Measurements from ENCODE around the gene KIF14. TPM values are rescaled to one million over a fixed set of nuclear protein-coding genes. Genes with fewer than 3 reads are reported as not detected.

Gene KIF14, protein sequence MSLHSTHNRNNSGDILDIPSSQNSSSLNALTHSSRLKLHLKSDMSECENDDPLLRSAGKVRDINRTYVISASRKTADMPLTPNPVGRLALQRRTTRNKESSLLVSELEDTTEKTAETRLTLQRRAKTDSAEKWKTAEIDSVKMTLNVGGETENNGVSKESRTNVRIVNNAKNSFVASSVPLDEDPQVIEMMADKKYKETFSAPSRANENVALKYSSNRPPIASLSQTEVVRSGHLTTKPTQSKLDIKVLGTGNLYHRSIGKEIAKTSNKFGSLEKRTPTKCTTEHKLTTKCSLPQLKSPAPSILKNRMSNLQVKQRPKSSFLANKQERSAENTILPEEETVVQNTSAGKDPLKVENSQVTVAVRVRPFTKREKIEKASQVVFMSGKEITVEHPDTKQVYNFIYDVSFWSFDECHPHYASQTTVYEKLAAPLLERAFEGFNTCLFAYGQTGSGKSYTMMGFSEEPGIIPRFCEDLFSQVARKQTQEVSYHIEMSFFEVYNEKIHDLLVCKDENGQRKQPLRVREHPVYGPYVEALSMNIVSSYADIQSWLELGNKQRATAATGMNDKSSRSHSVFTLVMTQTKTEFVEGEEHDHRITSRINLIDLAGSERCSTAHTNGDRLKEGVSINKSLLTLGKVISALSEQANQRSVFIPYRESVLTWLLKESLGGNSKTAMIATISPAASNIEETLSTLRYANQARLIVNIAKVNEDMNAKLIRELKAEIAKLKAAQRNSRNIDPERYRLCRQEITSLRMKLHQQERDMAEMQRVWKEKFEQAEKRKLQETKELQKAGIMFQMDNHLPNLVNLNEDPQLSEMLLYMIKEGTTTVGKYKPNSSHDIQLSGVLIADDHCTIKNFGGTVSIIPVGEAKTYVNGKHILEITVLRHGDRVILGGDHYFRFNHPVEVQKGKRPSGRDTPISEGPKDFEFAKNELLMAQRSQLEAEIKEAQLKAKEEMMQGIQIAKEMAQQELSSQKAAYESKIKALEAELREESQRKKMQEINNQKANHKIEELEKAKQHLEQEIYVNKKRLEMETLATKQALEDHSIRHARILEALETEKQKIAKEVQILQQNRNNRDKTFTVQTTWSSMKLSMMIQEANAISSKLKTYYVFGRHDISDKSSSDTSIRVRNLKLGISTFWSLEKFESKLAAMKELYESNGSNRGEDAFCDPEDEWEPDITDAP (N-terminal part only)
- total RNA-seq, result under 1 TPM in 5 of 6 donors, not detected in 1; 0.04 to 0.22 (median 0.15) TPM
- under 1 TPM in 1 of 2 donors, not detected in 1; 0.04 TPM for polyA plus RNA-seq

DNA sequence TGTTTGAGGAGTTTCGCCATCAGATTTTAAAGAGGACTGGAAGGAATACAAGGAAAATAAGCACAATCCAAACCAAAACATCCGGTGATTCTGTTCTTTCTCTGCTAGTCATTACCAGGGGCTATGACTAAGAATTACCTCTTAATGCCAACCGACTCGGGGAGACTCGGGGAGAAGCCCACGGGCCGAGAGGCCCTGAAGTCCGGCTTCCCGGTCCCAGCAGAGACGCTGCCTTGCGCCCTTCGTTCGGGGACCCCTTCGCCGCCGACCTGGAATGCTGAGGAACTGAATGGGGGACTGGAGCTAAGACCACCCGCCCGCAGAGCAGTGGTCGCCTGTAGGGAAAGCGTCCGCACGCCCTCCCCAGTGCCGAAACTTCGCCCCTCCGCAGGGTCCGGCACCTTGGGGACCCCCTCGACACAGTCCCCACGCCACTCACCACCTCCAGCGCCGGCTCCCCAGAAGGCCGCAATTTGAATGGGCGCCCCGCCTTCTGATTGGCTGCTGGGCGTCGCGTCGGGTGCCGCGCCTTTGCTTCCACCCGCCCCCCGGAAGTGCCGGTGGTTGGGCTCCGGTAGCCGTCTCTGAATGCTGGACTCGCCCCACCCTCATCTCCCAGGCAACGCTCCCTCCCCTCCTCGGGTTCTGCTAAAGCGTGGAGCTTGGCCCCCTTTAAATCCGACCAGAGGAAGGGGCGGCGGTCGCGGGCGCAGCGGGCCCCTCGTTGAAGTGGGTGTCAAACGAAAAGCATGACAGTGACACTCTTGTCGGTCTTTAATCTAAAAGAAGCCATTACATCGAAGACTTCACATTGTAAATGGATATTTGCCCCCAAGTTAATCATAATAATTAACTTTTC lies at the start of gene KIF14:
TSS of gene KIF14 (minus strand) at position 479 of the 859 bp plus-strand sequence. CDS start 2,028 bp downstream, outside the sequence.
- Histone ChIP-seq H3K36me3 (no peaks in the 10 kb centered on the region), H3K27ac (peak within 1 kb of the TSS in 3 of 4 donors; percentile 10 to 46 (median 17)), H3K4me1 (peaks cover 0 to 16% (median 0%) of the 10 kb centered on the region in 3 donors), H3K9me3 (no peaks in the 10 kb centered on the region), H3K27me3 (no peaks in the 10 kb centered on the region), H3K4me3 (peak within 1 kb of the TSS; percentile 36 to 79 (median 53))
- 0 to 1% methylated on average over 53 to 59 of the region's 59 CpGs for WGBS, 2 donors
- TF ChIP-seq, protein P1, sequence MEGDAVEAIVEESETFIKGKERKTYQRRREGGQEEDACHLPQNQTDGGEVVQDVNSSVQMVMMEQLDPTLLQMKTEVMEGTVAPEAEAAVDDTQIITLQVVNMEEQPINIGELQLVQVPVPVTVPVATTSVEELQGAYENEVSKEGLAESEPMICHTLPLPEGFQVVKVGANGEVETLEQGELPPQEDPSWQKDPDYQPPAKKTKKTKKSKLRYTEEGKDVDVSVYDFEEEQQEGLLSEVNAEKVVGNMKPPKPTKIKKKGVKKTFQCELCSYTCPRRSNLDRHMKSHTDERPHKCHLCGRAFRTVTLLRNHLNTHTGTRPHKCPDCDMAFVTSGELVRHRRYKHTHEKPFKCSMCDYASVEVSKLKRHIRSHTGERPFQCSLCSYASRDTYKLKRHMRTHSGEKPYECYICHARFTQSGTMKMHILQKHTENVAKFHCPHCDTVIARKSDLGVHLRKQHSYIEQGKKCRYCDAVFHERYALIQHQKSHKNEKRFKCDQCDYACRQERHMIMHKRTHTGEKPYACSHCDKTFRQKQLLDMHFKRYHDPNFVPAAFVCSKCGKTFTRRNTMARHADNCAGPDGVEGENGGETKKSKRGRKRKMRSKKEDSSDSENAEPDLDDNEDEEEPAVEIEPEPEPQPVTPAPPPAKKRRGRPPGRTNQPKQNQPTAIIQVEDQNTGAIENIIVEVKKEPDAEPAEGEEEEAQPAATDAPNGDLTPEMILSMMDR (IDR thresholded peaks at IDR 0.05), result no peak
- ATAC-seq, result peak; percentile 98 to 100 (median 100)
- FAIRE-seq, result no peak
- peak; percentile 88 to 94 (median 90) for DNase-seq
- intact Hi-C loops (cut with DNase I), result loop anchor here in 2 of 3 donors (10.0 kb wide), 1 partner anchor 184 kb away; no protein-coding TSS in a partner anchor

- TF ChIP-seq, protein P1 (IDR thresholded peaks at IDR 0.05), result no peak
- H3K36me3 ChIP-seq, result no peaks in the 10 kb centered on the region
- peak; percentile 87 to 94 (median 90) for ATAC-seq
- WGBS, 2 donors, result 0 to 1% methylated on average over 68 to 91 of the region's 91 CpGs
- H3K9me3 ChIP-seq, result no peaks in the 10 kb centered on the region
- H3K4me3 ChIP-seq, result peak within 1 kb of the TSS; percentile 69 to 95 (median 78)
- H3K4me1 ChIP-seq, result peaks cover 3 to 16% (median 11%) of the 10 kb centered on the region in 3 donors
- DNase-seq, result peak; percentile 95 to 97 (median 96)
- FAIRE-seq, result no peak
- no peaks in the 10 kb centered on the region for H3K27me3 ChIP-seq
- intact Hi-C loops (cut with DNase I), result no loop called here
- peak within 1 kb of the TSS; percentile 99 to 100 (median 100) for H3K27ac ChIP-seq
These were observed 49.0 kb upstream of the KIF14 start, which contains the start of gene DDX59 for GRCh38 chr1:200669314-200670241. DDX59 (minus strand) TSS chr1:200669907; CDS start chr1:200666740, 3,167 bp downstream.

DNA sequence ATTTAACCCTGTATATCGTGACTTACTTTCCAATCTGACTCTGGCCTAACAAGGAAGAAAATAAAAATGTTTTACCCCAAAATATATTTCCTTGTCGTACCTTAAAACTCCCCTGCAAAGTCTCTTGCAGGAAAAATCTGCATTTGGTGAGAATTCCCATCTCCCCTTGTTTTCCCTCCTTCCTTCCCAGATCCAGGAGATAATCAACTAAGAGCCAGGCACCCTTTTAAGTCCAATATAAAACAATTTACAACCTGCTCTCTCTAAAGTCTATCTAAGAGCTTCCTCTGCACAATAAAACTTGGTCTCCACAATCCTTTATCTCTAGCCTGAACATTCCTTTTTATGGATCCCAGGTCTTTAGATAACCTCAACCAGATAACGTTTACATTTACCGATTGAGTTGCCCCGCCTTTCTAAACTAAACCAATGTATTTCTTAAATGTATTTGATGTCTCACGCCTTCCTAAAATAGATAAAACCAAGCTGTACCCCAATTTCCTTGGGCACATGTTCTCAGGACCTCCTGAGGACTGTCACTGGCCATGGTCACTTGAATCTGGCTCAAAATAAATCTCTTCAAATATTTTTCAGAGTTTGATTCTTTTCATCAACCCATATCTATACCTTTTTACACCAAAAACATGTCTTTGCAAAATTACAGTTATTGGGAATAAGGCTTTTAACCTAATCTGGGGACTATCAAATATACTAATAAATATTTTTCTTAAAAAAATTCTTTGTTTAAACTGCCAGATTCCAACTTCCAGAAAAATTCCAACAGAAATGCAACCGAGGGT lies 48.2 kb upstream of the KIF14 start:
- DNase-seq (no peak), ATAC-seq (no peak), FAIRE-seq (no peak)
- peaks cover 0 to 5% (median 0%) of the 10 kb centered on the region in 3 donors for H3K36me3 ChIP-seq
- intact Hi-C loops (cut with DNase I), result no loop called here
- H3K4me3 ChIP-seq, result peak overlapping the region; percentile 69 to 95 (median 78)
- H3K27ac ChIP-seq, result peak overlapping the region; percentile 99 to 100 (median 100)
- 21 to 23% methylated on average over 7 of the region's 7 CpGs for WGBS, 2 donors
- no peaks in the 10 kb centered on the region for H3K9me3 ChIP-seq
- peaks cover 3 to 16% (median 11%) of the 10 kb centered on the region in 3 donors for H3K4me1 ChIP-seq
- no peaks in the 10 kb centered on the region for H3K27me3 ChIP-seq
- TF ChIP-seq, protein P1 (IDR thresholded peaks at IDR 0.05), result no peak
